Endothelial cell (in vitro differentiated cells): ENCODE results near the gene SEPTIN5. TPM values are rescaled to one million over a fixed set of nuclear protein-coding genes. Genes with fewer than 3 reads are reported as not detected.

ENCODE experiments used
- DNase-seq: peaks from one replicate; pipeline ENCODE4 v3.0.0; 2021; ENCODE audit warnings: low spot score
- H3K27ac Mint-ChIP-seq: one replicate; pipeline ENCODE4 v1.8.0; 2021; ENCODE audit warnings: mixed read lengths, inconsistent platforms; ENCODE audit not compliant: unreplicated experiment
- H3K27me3 Mint-ChIP-seq: one replicate; pipeline ENCODE4 v1.8.0; 2021; ENCODE audit warnings: mild to moderate bottlenecking, moderate library complexity, mixed read lengths, inconsistent platforms; ENCODE audit not compliant: unreplicated experiment
- H3K36me3 Mint-ChIP-seq: one replicate; pipeline ENCODE4 v1.8.0; 2021; ENCODE audit warnings: mild to moderate bottlenecking, low read depth, mixed read lengths, inconsistent platforms; ENCODE audit not compliant: unreplicated experiment
- H3K4me1 Mint-ChIP-seq: one replicate; pipeline ENCODE4 v1.8.0; 2021; ENCODE audit warnings: mild to moderate bottlenecking, mixed read lengths, inconsistent platforms; ENCODE audit not compliant: unreplicated experiment
- H3K4me3 Mint-ChIP-seq: one replicate; pipeline ENCODE4 v1.8.0; 2021; ENCODE audit warnings: mild to moderate bottlenecking, mixed read lengths, inconsistent platforms; ENCODE audit not compliant: unreplicated experiment
- H3K9me3 Mint-ChIP-seq: one replicate; pipeline ENCODE4 v1.8.0; 2021; ENCODE audit warnings: mixed read lengths, inconsistent platforms; ENCODE audit not compliant: unreplicated experiment
- total RNA-seq: library from RNA; stranded (reverse); fragmentation: NEBNext Ultra II Directional; extraction: Animal tissue kit (Norgen Biotek cat#: 25700); gene quantifications from one replicate; pipeline ENCODE4 v1.2.1, GENCODE V29; 2021; ENCODE audit not compliant: unreplicated experiment
- TF ChIP-seq, protein P1 (sequence below): fragments of 200-600 bp; sonication (generic); IDR thresholded peaks from one replicate; pipeline ENCODE4 v1.5.0; 2021; ENCODE audit warnings: antibody characterized with exemption; ENCODE audit not compliant: unreplicated experiment

Gene SEPTIN5
- total RNA-seq, 1 donor from 2014 or later = 2.3 TPM

DNA sequence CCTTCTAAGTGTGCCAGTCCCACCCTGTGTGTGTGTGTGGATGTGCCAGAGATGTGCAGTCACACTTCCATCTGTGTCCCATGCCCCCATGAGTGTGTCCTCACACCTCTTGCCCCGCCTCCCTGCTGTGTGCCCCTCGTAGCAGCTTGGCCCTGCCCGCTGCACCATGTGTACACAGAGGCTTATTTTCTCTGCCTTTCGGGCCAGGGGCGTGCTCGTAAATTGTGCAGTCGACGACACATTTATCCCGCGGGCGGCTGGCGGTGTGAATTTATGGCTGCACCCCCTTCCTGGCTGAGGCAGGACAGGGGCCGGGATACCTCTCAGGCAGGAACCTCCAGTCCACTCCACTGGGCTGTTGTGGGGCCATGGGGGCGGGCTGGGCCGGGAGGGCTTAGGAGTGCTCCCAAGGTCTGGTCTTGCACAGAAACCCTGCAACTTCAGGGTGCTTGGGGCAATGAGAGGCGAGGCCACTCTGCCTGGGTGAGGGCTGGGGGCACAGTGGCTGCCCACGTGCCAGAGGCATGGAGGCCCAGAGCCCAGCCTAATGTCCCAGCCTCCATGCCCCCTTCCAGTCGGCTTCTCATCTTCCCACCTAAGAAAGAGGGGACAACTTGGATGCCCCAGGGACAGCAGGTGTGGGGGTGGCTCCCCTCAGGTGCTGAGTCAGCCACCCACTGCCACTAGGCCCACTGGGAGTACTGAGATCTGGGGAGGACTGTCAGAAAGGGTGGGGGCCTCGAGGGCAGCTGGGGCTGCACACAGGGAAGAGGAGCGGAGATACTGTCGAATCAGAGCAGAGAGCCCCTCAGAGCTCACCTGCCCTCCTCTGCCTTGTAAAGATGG is 21.6 kb downstream of the SEPTIN5 start:
- no peak overlapping the region for H3K27ac Mint-ChIP-seq

DNA sequence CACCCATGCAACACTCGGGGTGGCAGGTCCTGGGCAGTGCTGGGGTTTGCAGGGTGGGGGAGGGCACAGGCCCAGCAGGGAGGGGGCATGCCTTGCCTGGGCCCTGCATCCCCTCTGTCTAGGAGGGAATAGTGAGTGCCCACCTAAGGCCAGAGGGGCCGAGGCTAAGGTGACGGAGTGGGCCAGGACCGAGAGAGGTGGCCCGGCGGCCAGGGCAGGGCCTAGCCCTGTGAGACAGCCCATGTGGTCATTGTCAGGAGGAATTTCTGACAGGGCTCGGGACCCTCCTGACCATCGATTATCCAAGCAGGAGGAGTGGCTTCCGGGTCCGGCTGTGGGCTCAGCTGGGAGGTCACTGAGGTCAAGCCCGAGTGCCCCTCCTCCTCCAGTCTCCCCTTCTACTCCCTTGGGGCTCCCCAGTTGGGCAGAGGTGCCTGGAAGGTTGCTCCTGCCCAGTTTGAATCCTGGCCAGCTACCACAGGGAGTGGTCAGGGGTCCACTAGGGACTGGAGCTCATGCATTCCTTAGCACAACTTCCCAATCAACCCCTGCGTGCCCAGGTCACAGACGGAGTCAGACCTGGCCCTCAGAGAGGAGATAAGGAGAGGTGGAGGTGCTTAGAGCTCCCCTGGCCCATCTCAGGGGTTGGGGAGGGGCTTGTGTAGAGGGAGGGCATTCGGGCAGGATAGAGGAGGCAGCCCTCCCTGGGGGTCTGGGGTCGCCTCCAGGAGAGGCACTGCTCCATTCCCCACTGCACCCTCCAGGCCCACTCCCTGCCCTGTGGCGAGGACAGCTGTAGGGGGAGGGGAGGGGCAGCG is 23.8 kb downstream of the SEPTIN5 start:
- Mint-ChIP-seq H3K4me1 (no peaks in the 10 kb centered on the region), H3K4me3 (no peak overlapping the region), H3K27ac (no peak overlapping the region), H3K9me3 (no peaks in the 10 kb centered on the region), H3K27me3 (peaks cover 7% of the 10 kb centered on the region), H3K36me3 (no peaks in the 10 kb centered on the region)
- TF ChIP-seq, protein P1, sequence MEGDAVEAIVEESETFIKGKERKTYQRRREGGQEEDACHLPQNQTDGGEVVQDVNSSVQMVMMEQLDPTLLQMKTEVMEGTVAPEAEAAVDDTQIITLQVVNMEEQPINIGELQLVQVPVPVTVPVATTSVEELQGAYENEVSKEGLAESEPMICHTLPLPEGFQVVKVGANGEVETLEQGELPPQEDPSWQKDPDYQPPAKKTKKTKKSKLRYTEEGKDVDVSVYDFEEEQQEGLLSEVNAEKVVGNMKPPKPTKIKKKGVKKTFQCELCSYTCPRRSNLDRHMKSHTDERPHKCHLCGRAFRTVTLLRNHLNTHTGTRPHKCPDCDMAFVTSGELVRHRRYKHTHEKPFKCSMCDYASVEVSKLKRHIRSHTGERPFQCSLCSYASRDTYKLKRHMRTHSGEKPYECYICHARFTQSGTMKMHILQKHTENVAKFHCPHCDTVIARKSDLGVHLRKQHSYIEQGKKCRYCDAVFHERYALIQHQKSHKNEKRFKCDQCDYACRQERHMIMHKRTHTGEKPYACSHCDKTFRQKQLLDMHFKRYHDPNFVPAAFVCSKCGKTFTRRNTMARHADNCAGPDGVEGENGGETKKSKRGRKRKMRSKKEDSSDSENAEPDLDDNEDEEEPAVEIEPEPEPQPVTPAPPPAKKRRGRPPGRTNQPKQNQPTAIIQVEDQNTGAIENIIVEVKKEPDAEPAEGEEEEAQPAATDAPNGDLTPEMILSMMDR = no peak
- DNase-seq = no peak

More for the DNA sequence above, 21.6 kb downstream of the SEPTIN5 start:
- Mint-ChIP-seq H3K4me3 (no peak overlapping the region), H3K9me3 (no peaks in the 10 kb centered on the region), H3K27me3 (peaks cover 3% of the 10 kb centered on the region), H3K36me3 (no peaks in the 10 kb centered on the region), H3K4me1 (peaks cover 3% of the 10 kb centered on the region)
- no peak for DNase-seq
- TF ChIP-seq, protein P1 = no peak

DNA sequence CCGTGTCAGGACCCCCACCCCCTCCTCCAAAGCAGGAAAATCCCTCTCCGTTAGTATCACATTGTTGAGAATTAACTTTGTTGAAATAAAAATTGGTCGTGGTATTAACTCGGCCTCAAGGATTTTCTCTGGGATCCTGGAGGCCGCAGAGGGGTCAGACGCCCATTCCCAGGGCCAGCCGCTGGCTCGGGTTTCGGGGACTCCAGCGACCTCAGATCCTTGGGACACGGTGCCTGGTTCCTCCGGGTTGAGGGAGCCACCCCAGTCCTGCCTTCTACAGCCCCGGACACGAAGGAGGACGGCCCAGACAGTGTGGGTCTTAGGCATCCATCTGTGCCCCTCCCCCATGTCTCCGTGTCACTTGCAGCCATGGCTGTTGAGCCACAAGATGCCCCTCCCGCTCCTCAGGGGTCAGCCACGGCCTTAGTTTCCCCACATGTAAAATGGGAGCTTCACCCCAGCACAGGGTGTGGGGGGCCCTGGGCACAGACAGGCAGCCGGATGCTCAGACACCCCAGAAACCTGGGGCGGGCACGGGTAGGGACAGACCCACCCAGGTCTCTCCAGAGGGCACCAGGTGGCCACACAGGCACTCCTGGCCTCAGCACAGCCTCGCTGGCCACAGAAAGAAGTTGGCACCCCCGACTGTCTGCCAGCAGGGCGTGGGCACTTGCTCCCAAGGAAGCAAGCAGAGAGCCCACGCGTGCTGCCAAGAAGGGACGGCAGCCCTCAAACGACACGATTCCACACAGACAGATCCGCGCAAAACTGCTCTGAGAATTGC is 24.6 kb downstream of the SEPTIN5 start:
- Mint-ChIP-seq H3K27ac (no peak overlapping the region), H3K4me1 (no peaks in the 10 kb centered on the region), H3K4me3 (no peak overlapping the region), H3K36me3 (no peaks in the 10 kb centered on the region), H3K9me3 (no peaks in the 10 kb centered on the region), H3K27me3 (peaks cover 7% of the 10 kb centered on the region)
- DNase-seq = no peak
- TF ChIP-seq, protein P1 = no peak

DNA sequence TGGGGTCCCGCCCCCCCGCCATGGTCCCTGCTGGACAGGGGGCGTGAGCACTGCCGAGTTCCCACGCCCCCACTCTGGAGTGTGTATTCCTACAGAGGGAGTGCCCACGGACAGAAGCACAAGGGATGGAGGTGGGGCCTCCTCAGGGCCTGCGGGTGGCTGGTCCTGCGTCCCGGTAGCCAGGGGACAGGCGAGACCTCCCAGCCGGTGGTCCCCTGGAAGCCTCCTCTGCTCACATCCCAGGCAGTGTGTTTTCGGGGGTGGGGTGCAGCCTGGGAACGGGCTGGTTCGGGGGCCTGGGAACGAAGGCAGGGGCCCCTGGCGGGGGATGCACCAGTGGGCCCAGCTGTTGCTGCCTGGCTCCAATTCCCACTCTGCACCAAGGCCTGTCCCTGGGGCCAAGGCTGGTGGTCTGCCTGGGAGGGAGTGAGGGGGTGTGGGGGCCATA is 25.2 kb downstream of the SEPTIN5 start:
- no peak for DNase-seq
- TF ChIP-seq, protein P1 = no peak
- H3K9me3 Mint-ChIP-seq = no peaks in the 10 kb centered on the region
- no peak overlapping the region for H3K27ac Mint-ChIP-seq
- H3K4me1 Mint-ChIP-seq = no peaks in the 10 kb centered on the region
- H3K27me3 Mint-ChIP-seq = peaks cover 7% of the 10 kb centered on the region
- H3K36me3 Mint-ChIP-seq = no peaks in the 10 kb centered on the region
- no peak overlapping the region for H3K4me3 Mint-ChIP-seq
